Measurements from ENCODE around the gene LLGL2.

Gene LLGL2

GRCh38 chr17:75544250-75544649 is 18.8 kb downstream of the LLGL2 start:
- H3K9me3 ChIP-seq (ENCODE audit: control insufficient read depth in 1 of 2, low read length in 2 of 2): no peaks in the 10 kb centered on the region
- H3K4me3 ChIP-seq (ENCODE audit: low read depth in 1 of 2, low read length in 2 of 2): no peak overlapping the region
- H3K4me1 ChIP-seq (ENCODE audit: control insufficient read depth in 1 of 2, insufficient read depth in 2 of 2, low read length in 2 of 2): no peaks in the 10 kb centered on the region
- H3K27me3 ChIP-seq (ENCODE audit: low read depth, low read length): no peaks in the 10 kb centered on the region
- H3K36me3 ChIP-seq (ENCODE audit: control insufficient read depth in 1 of 2, insufficient read depth in 2 of 2, low read length in 2 of 2): no peaks in the 10 kb centered on the region
- no peak overlapping the region for H3K27ac ChIP-seq (ENCODE audit: low read length)

DNA sequence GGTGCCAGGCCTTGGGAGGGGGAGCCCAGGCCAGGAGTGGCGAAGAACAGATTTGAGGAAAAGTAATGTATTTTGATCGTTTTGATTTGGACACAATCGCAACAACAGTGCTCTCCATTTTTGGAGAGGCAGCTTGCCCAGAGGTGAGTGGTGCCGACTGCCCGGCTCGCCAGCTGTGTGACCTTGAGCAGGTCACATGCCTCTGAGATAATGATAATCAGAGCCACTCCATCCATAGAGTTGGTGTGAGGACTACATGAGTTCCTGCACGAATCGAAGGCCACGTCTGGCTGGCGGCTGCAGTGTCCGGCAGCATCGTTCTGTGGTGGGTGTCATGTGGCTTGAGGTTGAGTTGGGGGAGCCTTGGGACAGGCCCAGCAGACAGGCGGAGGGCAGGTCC is 20.7 kb downstream of the LLGL2 start:
- no peaks in the 10 kb centered on the region for H3K4me1 ChIP-seq (ENCODE audit: control insufficient read depth in 1 of 2, insufficient read depth in 2 of 2, low read length in 2 of 2)
- no peaks in the 10 kb centered on the region for H3K27me3 ChIP-seq (ENCODE audit: low read depth, low read length)
- no peaks in the 10 kb centered on the region for H3K9me3 ChIP-seq (ENCODE audit: control insufficient read depth in 1 of 2, low read length in 2 of 2)
- no peak overlapping the region for H3K4me3 ChIP-seq (ENCODE audit: low read depth in 1 of 2, low read length in 2 of 2)
- no peak overlapping the region for H3K27ac ChIP-seq (ENCODE audit: low read length)
- H3K36me3 ChIP-seq (ENCODE audit: control insufficient read depth in 1 of 2, insufficient read depth in 2 of 2, low read length in 2 of 2): no peaks in the 10 kb centered on the region

DNA sequence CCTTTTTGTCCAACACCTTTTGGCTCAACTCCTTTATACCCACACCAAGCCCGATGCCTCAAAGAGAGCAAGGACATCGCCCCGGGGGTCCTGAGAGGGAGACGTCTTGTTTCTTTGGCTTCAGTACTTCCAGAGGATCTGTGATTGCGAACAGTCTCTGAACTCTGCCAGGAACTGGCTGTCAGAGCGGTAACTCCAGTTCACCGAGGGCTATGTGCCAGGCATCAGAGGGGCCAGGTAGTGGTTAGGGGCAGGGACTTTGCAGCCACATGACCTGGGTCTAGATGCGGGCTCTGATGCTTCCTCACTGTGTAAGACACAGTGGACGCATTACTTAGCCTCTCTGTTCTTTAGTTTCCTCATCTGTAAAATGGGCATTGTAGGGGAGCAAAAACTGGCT is 21.6 kb downstream of the LLGL2 start:
- Histone ChIP-seq H3K9me3 (ENCODE audit: control insufficient read depth in 1 of 2, low read length in 2 of 2) (no peaks in the 10 kb centered on the region), H3K27me3 (ENCODE audit: low read depth, low read length) (no peaks in the 10 kb centered on the region), H3K36me3 (ENCODE audit: control insufficient read depth in 1 of 2, insufficient read depth in 2 of 2, low read length in 2 of 2) (no peaks in the 10 kb centered on the region), H3K27ac (ENCODE audit: low read length) (no peak overlapping the region), H3K4me3 (ENCODE audit: low read depth in 1 of 2, low read length in 2 of 2) (no peak overlapping the region), H3K4me1 (ENCODE audit: control insufficient read depth in 1 of 2, insufficient read depth in 2 of 2, low read length in 2 of 2) (no peaks in the 10 kb centered on the region)

DNA sequence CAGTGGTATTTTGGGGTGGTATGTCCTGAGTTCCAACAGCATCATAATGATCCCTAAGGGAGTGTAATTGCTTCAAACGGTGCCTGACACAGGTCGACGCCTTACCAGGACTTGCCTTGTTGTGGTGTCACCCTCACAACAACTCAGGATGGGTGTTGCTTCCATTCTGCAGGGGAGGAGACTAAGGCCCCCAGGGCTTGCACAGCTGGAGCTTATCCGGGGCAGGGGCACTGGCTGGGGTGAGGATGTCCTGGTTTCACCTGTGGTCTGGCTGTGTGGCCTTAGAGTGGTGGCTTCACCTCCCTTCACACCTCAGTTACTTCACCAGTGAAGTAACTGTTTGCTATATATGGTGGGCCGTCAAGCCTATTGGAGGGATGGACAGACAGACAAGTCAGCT is 23.3 kb downstream of the LLGL2 start:
- H3K4me1 ChIP-seq (ENCODE audit: control insufficient read depth in 1 of 2, insufficient read depth in 2 of 2, low read length in 2 of 2): peaks cover 0 to 13% of the 10 kb centered on the region in 2 donors
- no peak overlapping the region for H3K4me3 ChIP-seq (ENCODE audit: low read depth in 1 of 2, low read length in 2 of 2)
- no peaks in the 10 kb centered on the region for H3K27me3 ChIP-seq (ENCODE audit: low read depth, low read length)
- H3K36me3 ChIP-seq (ENCODE audit: control insufficient read depth in 1 of 2, insufficient read depth in 2 of 2, low read length in 2 of 2): no peaks in the 10 kb centered on the region
- H3K27ac ChIP-seq (ENCODE audit: low read length): peak overlapping the region; percentile 85
- no peaks in the 10 kb centered on the region for H3K9me3 ChIP-seq (ENCODE audit: control insufficient read depth in 1 of 2, low read length in 2 of 2)

DNA sequence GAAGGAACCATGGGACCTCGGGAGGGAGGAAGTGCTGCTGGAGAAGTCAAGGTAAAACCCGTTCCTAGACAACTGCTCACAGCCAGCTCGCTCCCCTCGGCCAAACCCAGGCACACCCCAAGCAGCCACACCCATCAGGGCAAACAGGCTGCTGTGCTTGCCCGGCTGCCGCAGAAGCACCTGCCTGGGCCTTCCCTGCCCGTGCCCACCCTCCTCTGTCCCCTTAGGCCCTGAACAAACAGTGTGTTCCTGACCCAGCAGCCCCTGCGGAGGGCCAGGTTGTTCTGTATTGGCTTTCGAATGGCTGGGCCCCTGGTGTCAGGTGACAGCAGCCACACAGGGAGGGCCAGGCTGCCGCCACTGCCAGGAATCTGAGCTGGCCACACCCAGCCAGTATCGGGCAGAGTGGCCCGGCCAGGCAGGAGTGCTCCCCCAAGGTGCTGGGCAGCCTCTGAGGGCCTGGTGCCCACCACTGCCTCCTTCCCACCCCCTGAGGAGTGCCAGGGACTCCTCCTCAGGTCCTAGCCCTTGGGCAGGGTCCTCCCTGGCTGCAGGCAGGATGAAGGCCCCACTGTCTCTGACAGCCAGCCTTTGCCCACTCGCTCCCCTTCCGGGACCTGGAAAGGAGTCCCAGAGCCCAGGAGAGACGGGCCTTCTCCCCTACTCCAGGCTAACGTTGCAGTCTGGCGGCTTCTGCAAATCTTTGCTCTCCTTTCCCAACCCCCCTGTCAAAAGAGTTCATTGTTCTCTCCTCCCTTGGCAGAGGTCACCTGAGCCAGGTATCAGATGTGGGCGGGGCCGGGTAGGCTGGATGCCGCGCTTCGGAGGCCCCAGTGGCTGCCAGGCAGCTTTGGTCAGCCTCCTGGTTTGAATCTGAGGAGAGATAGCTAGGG is 24.0 kb downstream of the LLGL2 start:
- H3K27me3 ChIP-seq (ENCODE audit: low read depth, low read length): no peaks in the 10 kb centered on the region
- no peak overlapping the region for H3K4me3 ChIP-seq (ENCODE audit: low read depth in 1 of 2, low read length in 2 of 2)
- no peaks in the 10 kb centered on the region for H3K36me3 ChIP-seq (ENCODE audit: control insufficient read depth in 1 of 2, insufficient read depth in 2 of 2, low read length in 2 of 2)
- peak overlapping the region; percentile 90 for H3K27ac ChIP-seq (ENCODE audit: low read length)
- no peaks in the 10 kb centered on the region for H3K9me3 ChIP-seq (ENCODE audit: control insufficient read depth in 1 of 2, low read length in 2 of 2)
- peaks cover 0 to 13% of the 10 kb centered on the region in 2 donors for H3K4me1 ChIP-seq (ENCODE audit: control insufficient read depth in 1 of 2, insufficient read depth in 2 of 2, low read length in 2 of 2)

DNA sequence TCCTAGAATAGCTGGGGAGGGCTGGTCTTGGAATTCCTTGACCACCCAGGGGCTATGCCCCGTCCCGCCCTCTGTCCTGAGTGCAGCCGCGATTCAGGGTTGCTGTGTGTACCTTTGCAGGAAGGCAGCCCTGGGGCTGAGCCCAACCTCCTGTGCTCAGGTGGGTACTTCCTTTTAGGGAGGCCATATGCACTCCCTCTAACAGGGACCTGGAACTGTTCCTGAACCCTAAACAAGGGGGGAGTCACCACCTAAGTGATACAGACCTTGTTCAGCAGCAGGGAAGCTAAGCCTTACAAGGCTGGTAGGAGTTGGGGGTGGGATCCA is 24.6 kb downstream of the LLGL2 start:
- peak overlapping the region; percentile 90 for H3K27ac ChIP-seq (ENCODE audit: low read length)

DNA sequence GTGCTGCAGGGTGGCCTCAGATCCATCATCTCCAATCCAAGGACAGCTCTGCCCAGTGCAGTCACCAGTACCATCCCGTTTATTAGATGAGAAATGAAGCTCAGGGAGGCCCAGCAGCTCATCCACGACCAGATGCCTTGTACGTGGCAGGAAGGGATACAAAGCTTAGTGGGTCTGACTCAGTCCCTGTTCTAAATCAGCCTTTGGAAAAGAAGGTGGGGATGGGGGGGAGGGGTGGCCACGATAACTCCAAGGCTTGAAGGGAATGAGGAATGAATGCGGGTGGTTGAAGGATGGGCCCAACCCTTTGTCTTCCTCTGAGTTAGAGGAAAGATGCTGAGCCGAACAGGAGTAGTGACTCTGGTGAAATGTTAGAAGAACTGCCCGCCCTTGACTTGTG is 25.8 kb downstream of the LLGL2 start:
- Histone ChIP-seq H3K36me3 (ENCODE audit: control insufficient read depth in 1 of 2, insufficient read depth in 2 of 2, low read length in 2 of 2) (no peaks in the 10 kb centered on the region), H3K27me3 (ENCODE audit: low read depth, low read length) (no peaks in the 10 kb centered on the region), H3K4me3 (ENCODE audit: low read depth in 1 of 2, low read length in 2 of 2) (no peak overlapping the region), H3K27ac (ENCODE audit: low read length) (no peak overlapping the region), H3K9me3 (ENCODE audit: control insufficient read depth in 1 of 2, low read length in 2 of 2) (no peaks in the 10 kb centered on the region), H3K4me1 (ENCODE audit: control insufficient read depth in 1 of 2, insufficient read depth in 2 of 2, low read length in 2 of 2) (peaks cover 0 to 13% of the 10 kb centered on the region in 2 donors)

More for the DNA sequence above, 24.6 kb downstream of the LLGL2 start:
- peaks cover 0 to 13% of the 10 kb centered on the region in 2 donors for H3K4me1 ChIP-seq (ENCODE audit: control insufficient read depth in 1 of 2, insufficient read depth in 2 of 2, low read length in 2 of 2)
- H3K9me3 ChIP-seq (ENCODE audit: control insufficient read depth in 1 of 2, low read length in 2 of 2): no peaks in the 10 kb centered on the region
- H3K27me3 ChIP-seq (ENCODE audit: low read depth, low read length): no peaks in the 10 kb centered on the region
- H3K4me3 ChIP-seq (ENCODE audit: low read depth in 1 of 2, low read length in 2 of 2): no peak overlapping the region
- no peaks in the 10 kb centered on the region for H3K36me3 ChIP-seq (ENCODE audit: control insufficient read depth in 1 of 2, insufficient read depth in 2 of 2, low read length in 2 of 2)

DNA sequence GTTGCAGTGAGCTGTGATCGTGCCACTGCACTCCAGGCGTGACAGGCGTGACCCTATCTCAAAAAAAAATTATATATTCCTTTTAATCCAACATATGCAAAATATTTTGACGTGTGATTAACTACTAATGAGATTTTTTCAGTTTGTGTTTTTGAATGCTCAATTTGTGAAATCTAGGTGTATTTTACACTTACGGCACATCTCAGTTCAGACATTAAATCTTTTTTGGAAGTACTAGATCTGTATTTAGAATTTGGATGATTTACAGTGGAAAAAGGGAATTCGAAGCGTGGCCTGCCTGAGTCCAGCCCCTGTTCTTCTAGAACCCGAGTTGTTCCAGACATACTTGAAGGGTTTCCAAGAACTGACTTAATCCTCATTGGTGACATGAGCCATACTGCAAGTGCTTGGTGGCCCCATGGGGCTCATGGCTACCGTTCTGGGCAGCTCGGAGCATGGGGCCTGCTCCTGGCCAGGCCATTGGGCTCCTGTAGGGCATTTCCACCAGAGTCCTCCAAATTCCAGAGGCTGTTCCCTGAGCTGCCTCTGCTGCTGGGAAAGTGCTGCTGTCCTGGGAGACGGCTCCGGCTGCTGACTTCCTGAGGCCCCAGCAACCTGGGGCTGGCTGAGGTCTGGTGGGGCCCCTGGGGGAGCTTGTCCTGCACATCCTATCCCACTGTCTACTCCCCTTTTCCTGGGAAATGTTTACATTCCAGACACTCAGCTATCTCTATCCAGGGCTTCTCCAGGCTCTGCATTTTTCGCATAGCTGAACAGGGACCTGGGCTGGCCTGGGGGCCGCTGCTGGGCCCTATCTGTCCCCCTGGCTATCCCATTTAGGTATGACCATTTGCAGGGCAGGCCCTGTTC is 27.2 kb downstream of the LLGL2 start:
- H3K27me3 ChIP-seq (ENCODE audit: low read depth, low read length): no peaks in the 10 kb centered on the region
- peaks cover 0 to 19% of the 10 kb centered on the region in 2 donors for H3K4me1 ChIP-seq (ENCODE audit: control insufficient read depth in 1 of 2, insufficient read depth in 2 of 2, low read length in 2 of 2)
- H3K27ac ChIP-seq (ENCODE audit: low read length): no peak overlapping the region
- H3K9me3 ChIP-seq (ENCODE audit: control insufficient read depth in 1 of 2, low read length in 2 of 2): no peaks in the 10 kb centered on the region
- no peak overlapping the region for H3K4me3 ChIP-seq (ENCODE audit: low read depth in 1 of 2, low read length in 2 of 2)
- no peaks in the 10 kb centered on the region for H3K36me3 ChIP-seq (ENCODE audit: control insufficient read depth in 1 of 2, insufficient read depth in 2 of 2, low read length in 2 of 2)

DNA sequence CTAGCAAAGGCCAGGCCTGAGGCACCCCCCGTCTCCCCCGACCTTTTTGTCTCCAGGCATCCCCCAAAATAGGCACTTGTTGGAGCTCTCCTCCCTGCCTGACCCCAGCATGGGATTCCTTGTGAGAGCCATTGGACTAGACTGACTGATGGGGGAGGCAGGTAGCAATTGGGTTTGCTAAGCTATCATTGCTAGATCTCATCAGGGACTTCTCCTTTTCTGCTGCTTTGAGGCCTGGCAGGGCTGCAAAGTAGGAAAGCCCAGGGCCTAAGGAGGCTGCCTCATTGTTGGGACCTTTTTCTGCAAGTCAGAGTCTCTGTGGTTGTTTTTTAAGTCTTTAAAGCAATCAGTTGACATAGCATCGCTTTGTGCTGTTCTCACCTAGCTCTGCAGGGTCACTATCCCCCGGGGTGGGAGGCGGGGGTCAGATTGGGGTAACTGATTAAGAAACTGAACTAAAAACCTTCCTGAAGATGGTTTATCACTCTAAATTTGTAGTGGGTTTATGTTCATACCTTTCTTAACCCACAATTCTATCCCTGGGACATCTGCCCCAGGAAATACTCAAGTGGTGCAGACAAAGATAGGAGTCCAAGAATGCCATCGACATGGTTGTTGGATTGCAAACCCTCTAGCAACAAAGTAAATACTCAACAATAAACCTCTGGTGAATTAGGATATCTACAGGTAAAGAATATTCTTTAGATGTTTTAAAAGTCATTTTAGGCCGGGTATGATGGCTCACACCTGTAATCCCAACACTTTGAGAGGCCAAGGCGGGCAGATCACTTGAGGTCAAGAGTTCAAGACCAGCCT is 28.0 kb downstream of the LLGL2 start:
- Histone ChIP-seq H3K36me3 (ENCODE audit: control insufficient read depth in 1 of 2, insufficient read depth in 2 of 2, low read length in 2 of 2) (no peaks in the 10 kb centered on the region), H3K27ac (ENCODE audit: low read length) (no peak overlapping the region), H3K4me3 (ENCODE audit: low read depth in 1 of 2, low read length in 2 of 2) (no peak overlapping the region), H3K9me3 (ENCODE audit: control insufficient read depth in 1 of 2, low read length in 2 of 2) (no peaks in the 10 kb centered on the region), H3K27me3 (ENCODE audit: low read depth, low read length) (no peaks in the 10 kb centered on the region), H3K4me1 (ENCODE audit: control insufficient read depth in 1 of 2, insufficient read depth in 2 of 2, low read length in 2 of 2) (peaks cover 0 to 19% of the 10 kb centered on the region in 2 donors)

GRCh38 chr17:75555679-75556153 is 30.2 kb downstream of the LLGL2 start:
- no peak overlapping the region for H3K27ac ChIP-seq (ENCODE audit: low read length)
- no peak overlapping the region for H3K4me3 ChIP-seq (ENCODE audit: low read depth in 1 of 2, low read length in 2 of 2)
- H3K9me3 ChIP-seq (ENCODE audit: control insufficient read depth in 1 of 2, low read length in 2 of 2): no peaks in the 10 kb centered on the region
- H3K27me3 ChIP-seq (ENCODE audit: low read depth, low read length): no peaks in the 10 kb centered on the region
- peaks cover 0 to 19% of the 10 kb centered on the region in 2 donors for H3K4me1 ChIP-seq (ENCODE audit: control insufficient read depth in 1 of 2, insufficient read depth in 2 of 2, low read length in 2 of 2)
- H3K36me3 ChIP-seq (ENCODE audit: control insufficient read depth in 1 of 2, insufficient read depth in 2 of 2, low read length in 2 of 2): no peaks in the 10 kb centered on the region
